Measurements from ENCODE around the gene EAF1.
"Not testable (repeated sequence)": the region's sequence is repeated elsewhere in the genome, so short reads cannot be mapped to it uniquely, and the experiment has no call there.

Gene EAF1

DNA sequence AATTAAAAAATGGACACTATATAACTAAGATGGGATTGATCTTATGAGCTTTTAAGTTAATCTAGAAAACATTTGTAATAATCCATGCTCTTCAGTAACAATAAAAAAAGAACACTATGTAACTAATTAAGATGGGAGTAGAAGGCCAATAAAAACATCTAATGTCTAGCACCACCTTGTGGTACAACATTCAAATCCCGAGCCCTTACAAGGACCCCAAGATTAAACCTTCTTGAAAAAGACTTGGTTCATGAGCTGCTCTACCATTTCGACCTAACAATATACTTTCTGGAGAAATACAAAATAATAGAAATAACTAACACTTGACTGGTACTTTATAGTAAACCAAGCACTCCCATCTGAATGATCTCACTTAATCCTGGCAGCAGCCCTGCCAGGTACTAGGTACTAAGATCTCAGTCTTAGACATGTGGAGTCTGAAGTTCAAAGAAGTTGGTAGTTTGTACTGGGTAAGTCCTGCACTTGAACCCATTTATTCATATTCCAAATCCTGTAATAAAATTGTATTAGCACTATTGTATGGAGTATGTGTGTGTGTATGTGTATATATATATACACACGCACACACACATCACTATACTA, 21.8 kb upstream of the EAF1 start:
- no peak for DNase-seq (ENCODE audit: low read depth)

DNA sequence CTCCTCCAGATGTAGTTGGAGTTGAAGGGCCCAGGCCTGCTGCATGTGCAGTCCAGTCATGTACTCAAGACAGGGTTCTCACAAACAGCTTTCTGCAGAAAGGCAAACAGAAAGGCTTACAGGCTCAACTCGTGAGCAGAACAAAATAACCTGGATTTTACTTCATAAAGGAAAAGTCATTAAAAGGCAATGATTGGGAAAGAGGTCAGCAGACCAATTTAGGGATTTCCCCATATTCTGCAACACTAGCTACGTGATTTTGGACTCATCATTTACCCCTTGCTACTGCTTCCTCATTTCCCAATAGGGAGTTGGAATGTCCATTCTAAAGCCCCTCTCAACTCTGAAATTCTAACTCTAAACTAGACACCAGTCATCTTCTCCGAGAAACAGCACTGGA, 18.2 kb upstream of the EAF1 start:
- DNase-seq (ENCODE audit: low read depth) = no peak

DNA sequence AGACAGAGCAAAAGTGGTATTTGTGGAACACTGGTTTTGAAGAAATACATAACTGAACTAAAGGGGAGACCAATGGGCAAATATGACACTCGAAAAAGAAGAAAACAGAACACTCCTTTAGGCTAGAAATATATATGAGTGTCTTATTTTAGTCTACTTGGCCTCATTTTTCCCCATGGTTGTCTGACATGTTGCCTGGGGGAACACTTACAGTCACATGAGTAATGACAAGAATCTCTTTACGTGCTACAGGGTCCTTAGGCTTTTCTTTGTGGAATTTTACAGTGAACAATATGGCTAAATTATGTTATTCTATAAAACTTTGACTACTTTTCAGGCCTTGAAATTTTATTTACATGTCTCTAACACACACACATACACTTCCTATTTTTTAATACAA, 17.6 kb upstream of the EAF1 start:
- DNase-seq (ENCODE audit: low read depth) = no peak

DNA sequence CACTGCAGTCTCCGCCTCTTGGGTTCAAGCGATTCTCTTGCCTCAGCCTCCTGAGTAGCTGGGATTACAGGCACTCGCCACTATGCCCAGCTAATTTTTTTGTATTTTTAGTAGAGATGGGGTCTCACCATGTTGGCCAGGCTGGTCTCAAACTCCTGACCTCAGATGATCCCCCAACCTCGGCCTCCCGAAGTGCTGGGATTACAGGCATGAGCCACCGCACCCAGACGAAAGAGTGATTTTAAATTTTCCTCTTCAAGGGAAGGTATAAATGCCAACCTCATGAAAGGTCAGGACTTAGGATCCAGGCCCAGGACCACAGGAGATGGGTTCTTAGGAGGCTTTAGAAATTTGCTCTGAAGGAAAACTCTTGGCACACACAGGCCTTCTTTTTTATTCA, 16.4 kb upstream of the EAF1 start:
- not testable (repeated sequence) for DNase-seq (ENCODE audit: low read depth)

DNA sequence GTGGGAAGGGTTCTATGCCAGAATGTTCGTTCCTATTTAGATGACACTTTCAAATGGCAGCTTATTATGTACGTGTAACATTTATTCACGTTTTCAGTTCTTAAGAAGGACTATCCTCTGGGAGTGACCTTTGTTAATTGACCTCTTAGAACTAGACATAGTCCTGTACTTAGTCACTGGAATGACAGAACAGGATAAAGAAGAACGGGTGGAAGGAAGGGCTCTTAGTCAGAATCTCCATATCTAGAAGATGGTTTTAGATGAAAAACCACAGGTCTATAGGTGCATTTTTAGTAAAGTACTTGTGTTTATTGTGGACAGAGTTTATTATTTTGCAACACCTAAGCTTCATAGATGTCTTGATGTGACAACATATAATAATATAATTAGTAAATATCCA, 6.5 kb upstream of the EAF1 start:
- DNase-seq (ENCODE audit: low read depth) = no peak

DNA sequence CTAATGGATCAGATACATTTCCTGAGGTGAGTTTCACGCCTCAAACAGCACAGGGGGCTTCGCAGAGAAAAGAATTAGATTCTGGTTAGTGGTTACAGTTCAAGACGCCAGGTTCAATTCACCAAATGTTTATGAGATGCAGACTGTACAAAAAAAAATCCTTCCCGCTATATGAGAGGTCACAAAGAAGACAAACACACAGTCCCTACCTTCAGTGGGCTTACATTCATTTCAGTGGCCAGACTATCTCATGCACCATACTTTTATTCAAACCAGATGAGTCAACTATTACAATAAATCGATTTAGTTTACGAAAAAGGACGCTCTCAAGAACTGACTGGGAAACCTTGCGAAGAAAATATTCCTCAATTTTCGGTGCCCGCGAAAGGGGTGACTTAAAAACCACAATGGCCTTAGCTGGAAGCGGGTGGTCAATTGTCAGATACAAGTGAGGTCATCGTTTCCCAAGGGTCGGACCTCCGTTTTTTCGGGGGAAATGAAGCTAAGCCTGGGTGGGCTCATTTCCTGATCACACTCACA, 749 bp upstream of the EAF1 start:
- no peak for DNase-seq (ENCODE audit: low read depth)

DNA sequence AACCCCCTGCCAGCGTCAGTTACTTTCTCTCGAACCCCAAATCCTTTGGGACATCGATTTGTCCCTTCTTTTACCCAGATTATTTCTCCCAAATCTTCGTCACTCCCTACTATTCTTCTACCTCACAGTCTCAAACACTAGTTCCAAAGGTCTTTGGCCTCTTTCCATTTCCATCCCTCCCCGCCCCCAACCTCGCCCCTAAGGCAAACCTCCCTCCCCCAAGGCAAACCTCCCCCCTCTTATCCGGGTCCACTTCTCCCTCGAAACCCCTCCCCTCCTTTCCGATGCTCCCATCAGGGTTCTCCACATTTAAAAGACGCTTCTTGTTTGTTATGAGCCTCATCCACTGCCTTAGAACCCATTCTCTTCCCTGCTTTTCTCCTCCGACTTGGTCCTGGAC, 583 bp downstream of the EAF1 start:
- no peak for DNase-seq (ENCODE audit: low read depth)

DNA sequence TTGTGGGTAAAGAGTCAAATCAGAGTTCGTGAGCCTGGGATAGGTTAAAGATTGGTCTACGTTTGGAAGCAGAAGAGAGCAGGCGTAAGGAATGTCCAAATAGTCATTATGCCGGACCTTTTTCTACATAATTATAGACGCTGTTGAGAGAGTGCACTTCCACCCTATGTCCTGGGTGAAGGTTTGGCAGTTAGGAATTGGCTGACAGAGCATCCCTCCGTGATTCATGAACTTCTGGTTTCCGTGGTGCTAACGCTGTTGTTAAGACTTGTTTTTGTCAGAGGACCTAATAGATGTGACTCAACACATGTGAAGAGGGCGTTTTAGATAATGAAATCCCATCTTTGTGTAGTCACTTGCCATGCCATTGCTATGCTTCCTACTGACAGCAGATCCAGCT, 1.1 kb downstream of the EAF1 start:
- no peak for DNase-seq (ENCODE audit: low read depth)

DNA sequence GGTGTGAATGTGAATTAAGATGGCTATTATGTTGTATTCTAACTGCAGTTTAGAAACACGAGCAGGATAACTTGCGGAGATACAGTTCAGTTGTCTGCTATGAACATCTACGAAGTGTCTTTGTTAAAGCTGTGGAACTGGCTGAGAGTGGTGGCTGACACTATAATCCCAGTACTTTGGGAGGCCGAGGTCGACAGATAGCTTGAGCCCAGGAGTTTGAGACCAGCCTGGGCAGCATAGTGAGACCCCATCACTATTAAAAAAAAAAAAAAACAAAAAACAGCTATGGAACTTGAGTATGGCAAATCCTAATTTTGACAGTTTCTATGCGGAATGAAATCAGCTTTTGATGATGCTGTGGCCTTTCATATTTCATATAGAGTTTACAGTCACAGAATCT, 1.7 kb downstream of the EAF1 start:
- no peak for DNase-seq (ENCODE audit: low read depth)

DNA sequence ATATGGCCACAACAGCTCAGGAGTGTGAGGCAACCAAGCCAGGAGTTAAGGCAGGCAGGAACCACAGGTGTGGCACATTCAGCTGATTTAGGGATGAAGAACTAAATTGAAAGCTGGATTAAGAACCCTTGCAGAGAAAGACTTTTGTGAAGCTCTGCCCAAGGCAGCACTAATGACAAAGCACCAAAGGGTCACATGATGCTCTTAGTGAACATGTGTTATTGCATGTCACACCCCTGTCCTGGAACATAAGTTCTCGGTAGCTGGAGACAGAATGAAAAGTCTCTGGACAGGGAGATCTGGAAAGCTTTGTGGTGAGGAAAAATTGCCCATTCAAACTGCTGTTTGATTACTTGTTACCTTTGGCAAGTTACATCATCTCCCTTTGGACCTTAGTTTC, 3.2 kb downstream of the EAF1 start:
- DNase-seq (ENCODE audit: low read depth) = no peak

DNA sequence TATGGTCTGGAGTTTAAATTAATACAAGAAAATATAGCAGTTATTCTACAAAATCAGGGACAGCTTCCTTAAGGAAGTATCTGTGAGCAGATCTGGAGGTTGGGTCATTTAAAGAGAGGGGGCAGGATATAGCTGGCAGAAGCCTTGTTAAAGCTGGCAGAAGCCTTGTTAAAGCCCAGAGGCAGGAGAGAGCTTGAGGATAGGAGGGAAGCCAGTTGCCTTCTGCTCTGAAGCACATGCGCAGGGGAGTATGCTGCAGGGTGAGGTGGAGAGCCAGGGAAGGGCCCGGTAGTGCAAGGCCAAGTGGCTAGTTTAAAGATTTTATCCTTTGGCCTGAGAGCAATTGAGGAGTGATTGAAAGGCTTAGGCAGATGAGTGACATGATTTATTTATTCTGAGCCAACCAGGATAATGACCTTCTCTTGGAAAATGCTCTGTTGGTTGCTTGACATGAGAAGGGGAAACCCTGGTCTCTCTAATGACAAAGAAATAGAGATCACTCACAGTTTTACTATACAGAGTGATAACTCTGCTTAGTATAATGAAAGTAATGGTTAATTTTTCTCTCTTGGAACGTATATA, 3.9 kb downstream of the EAF1 start:
- DNase-seq (ENCODE audit: low read depth) = no peak

DNA sequence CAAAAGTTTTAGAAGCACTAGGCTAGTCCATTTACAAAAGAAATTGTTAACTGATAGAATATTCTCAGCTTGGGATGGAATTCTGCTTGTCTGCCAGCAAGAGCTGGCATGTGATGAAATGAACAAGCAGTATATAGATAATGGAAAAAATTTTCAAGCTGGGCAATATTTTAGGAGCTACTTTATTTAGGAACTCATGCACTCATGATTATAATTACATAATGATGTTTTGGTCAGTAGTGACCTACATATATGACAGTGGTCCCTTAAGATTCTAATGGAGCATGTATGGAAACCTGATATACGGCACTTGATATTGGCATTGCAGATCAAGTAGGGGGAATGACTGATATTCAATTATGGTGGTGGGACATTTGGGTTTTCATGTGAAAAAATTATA, 6.1 kb downstream of the EAF1 start:
- no peak for DNase-seq (ENCODE audit: low read depth)

DNA sequence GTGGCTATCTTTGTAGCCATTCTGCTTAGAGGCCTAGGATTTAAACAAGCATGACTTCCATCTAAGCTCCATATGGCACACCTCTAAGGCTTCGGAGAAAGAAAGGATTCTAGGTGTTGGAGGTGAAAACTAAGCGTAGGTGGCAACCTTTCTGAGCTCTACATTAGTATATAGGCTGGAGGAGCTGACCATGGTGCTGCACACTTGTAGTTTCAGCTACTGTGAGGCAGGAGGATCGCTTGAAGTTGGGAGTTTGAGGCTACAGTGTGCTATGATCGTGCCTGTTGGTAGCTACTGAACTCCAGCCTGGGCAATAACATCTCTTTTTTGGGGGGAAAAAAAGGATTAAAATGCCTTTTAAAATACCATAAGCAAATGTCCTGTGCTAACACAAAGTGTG, 7.4 kb downstream of the EAF1 start:
- no peak for DNase-seq (ENCODE audit: low read depth)

DNA sequence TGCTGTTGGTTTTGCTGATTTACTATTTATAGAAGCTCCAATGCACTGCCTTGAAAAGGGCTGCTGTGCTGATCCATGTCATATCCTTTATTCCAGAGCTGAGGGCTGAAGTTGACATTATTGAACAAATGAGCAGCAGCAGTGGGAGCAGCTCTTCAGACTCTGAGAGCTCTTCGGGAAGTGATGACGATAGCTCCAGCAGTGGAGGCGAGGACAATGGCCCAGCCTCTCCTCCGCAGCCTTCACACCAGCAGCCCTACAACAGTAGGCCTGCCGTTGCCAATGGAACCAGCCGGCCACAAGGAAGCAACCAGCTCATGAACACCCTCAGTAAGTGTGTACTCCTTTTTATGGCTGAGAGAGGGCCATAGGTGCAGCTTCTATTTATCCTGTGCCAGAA, 8.8 kb downstream of the EAF1 start:
- DNase-seq (ENCODE audit: low read depth) = no peak

DNA sequence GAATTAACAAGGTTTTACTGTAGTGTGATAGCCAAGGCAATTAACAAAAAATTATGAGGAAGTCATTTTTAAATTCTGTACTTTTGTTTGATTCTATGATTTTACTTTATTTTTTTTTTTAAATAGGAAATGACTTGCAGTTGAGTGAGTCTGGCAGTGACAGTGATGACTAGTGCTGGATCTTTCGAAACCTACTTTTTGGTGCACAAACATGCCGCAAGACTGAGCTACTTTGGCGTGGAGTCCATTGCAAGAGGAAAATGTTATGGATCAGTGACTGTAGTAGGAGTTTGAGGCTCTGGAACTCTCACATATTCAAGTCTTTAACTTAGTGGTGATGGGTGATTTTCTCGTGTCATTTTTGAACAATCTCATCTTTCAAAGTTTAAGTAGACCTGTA, 11.6 kb downstream of the EAF1 start:
- no peak for DNase-seq (ENCODE audit: low read depth)

DNA sequence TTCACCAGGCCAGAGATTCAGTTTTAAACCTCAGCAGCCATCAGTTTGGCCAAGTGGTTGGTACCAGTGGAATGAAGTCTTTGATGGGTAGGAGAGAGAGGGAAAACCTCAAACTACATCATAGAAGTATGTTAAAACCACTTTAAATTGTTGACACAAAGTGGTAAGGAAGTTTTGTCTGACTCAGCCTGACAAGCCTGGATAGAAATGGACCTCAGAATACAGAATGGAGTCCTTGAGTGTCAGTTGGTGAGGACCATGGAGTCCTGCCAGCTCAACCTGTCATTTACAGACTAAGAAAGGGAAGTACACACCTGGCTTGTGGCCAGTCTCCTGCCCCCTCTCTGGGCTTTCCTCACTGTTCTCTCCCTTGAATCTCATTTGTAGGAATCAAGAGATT, 12.1 kb downstream of the EAF1 start:
- no peak for DNase-seq (ENCODE audit: low read depth)

DNA sequence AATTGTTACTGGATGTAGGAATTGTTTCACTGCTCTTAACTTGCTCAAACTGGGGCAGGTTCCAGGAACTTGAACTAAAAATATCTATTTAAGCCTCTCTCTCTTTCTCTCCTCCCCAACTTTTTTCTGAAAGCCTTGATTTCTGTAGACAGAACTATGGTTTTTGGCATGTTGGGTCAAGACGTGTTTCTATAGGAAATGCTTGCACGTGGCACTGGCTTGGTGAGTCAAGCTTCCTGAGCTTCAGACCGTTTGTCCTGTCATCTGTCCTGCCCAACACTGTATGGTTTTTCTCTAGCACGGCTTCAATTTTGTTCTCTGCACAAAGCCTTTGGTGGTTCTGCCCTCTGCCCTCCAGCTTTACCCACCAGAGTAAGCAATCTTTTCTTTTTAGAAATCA, 13.5 kb downstream of the EAF1 start:
- DNase-seq (ENCODE audit: low read depth) = no peak

DNA sequence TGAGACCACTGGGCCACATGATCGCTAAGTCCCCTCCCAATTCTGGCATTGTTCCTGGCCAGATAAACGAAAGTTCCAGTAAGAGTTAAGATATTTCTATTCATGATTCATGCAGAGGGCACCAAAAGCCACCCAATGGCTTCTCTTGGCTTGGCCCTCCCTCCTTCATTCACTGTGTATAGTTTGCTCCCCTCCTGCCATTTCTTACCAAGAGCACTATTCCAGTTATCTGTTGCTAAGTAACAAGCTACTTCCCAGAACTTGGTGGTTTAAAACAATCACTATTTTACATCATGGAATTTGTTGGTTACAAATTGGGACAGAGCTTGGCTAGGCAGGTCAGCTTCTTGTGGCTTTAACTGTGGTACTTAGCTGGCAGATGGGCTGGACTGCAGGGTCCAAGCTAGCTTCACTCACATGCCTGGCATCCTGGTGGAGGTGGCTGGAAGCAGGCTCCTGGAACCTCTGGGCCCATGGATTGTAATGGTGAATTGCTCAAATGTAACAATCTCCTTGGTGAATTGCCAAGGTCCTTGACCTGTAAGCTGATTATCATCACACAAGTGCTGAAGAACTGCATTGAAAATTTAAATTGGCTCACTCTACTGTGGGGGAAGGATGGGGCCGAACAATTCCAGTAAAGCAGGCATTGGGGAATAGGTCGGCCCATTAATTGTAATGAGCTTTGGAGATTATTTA, 16.6 kb downstream of the EAF1 start:
- no peak for DNase-seq (ENCODE audit: low read depth)

DNA sequence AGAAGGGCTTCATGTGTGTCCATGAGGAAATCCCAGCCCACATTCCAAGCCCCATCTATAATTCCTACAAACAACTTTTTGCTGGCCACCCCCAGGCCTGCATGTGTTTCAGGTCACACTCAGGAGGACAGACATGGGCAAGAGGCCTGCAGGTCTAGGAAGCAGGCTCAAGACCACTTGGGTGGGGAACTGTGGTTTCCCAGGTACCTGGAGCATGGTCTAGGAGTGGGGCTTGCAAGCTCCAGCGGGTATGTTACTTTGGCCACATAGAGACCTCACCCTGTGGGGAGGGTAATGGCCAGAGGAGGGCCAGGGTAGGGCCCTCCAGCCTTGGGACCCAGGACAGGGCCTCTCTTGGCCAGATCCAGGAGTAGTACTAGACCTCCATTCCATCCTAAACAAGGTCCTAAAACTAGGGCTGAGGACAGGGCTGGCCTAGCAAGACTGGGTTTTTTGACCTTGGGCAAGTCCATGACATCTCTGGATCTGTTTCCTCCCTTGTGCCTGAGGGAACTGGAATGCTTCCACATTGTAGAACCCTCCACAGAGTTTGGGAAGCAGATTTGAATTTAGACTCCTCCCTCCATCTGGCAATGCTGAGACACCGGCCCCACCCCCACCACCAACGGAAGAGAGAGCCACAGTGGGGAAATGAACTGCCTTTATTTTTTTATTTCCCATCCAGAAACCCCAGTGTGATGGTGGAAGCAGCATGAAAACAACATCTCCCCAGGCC, 22.3 kb downstream of the EAF1 start:
- DNase-seq (ENCODE audit: low read depth) = no peak

DNA sequence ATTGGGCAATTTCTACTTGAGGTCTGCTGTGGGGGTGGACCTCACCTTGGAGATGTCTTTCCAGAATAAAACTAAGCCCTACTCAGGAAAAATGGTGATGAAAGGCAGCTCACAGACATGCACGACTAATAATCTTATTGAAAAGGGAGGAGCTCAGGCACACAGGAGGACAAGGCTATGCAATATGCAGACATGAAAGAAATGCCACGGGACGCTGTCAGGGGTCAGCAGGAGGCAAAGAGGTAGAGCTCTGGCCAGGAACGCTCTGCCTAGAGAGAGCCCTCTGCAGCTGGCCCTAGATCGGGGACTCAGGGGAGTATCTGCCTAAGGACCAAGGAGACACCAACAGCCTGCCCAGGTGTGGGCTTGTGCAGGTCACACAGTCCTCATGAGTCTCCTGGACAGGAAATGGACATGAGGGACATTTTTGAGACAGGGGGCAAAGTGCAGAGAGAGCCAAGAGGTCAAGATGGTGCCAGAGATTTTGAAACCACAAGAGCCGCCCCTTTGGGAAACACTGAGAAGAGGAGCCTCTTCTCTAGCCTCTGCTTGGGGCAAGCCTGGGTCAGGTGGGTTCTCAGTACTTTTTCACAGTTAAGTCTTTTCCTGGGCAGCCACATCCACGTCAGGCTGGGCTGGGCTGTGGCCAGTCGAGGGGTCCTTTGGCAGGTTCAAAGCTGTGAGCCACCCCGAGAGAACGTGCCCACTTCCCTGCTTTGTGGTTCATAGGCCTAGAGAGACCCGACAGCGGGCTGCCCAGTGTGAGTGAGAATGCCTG, 23.2 kb downstream of the EAF1 start:
- no peak for DNase-seq (ENCODE audit: low read depth)

DNA sequence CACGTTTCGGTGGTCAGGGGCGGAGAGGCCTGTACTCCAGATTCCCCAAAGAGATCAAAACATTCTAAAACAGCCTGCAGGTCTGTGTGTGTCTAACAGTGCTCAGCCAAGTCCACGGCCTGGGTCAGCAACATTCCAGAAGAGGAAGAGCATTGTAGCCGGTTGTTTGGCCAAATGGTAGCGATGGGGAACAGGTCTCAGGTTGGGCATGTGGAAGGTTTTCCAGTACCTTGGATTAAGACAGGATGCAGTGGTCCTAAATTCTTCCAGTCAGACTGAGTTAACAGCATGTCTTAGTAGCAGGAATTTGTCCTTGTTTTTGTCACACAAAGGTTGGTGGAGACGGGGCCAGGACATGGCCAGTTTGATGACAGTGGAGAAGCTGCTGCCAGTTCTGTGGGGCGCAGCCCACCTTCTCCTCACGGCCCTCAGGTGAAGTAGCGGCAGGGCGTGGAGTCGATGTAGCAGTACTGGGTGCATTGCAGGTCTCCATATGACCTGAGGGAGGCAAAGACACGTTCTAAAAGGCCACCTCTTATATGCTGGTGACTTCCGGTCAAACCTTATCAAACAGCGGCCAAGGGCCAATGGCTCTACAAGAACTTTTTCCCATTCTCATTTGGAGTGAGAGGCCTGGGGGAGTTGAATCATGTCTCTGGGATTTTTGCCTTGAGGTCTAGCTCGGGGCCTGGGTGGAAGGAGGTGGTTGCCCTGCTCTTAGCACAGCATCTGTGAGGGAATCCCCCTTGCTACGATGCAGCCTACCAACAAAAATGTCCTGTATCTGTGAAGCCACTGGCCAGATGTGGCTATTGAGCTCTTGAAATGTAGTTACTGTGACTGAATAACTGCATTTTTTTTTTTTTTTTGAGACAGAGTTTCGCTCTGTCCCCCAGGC, 24.1 kb downstream of the EAF1 start:
- no peak for DNase-seq (ENCODE audit: low read depth)

All from stimulated activated CD8-positive, alpha-beta memory T cell treated with anti-CD3 and anti-CD28 coated beads, Interleukin-15, amount 100 ng/mL, for 24 hours (primary cell).